ENCODE data around the gene R3HDM4.
A peak's percentile ranks its signal among the peaks of the same experiment; 100 is the strongest.
"Not testable (repeated sequence)": the region's sequence is repeated elsewhere in the genome, so short reads cannot be mapped to it uniquely, and the experiment has no call there.

Gene R3HDM4

GRCh38 chr19:913080-913748 lies at the start of gene R3HDM4:
TSS of gene R3HDM4 (minus strand) at chr19:913219. CDS start at chr19:913157, 62 bp downstream.
- no peak for TF ChIP-seq CTCF (IDR thresholded peaks at IDR 0.05; ENCODE audit: control insufficient read depth, extremely low read depth, insufficient read depth)
- no peak for DNase-seq (ENCODE audit: low read depth)
- H3K4me3 ChIP-seq (ENCODE audit: low read depth, low read length): peak within 1 kb of the TSS; percentile 77

- TF ChIP-seq CTCF (IDR thresholded peaks at IDR 0.05; ENCODE audit: control insufficient read depth, extremely low read depth, insufficient read depth): no peak
- no peak overlapping the region for H3K4me3 ChIP-seq (ENCODE audit: low read depth, low read length)
- DNase-seq (ENCODE audit: low read depth): no peak
Measured at GRCh38 chr19:961866-962620, 49.0 kb upstream of the R3HDM4 start.

- no peak overlapping the region for H3K4me3 ChIP-seq (ENCODE audit: low read depth, low read length)
- no peak for TF ChIP-seq CTCF (IDR thresholded peaks at IDR 0.05; ENCODE audit: control insufficient read depth, extremely low read depth, insufficient read depth)
- no peak for DNase-seq (ENCODE audit: low read depth)
Measured at GRCh38 chr19:960601-960938, 47.6 kb upstream of the R3HDM4 start.

GRCh38 chr19:960020-960419 lies 47.0 kb upstream of the R3HDM4 start:
- DNase-seq (ENCODE audit: low read depth): no peak
- TF ChIP-seq CTCF (IDR thresholded peaks at IDR 0.05; ENCODE audit: control insufficient read depth, extremely low read depth, insufficient read depth): no peak
- no peak overlapping the region for H3K4me3 ChIP-seq (ENCODE audit: low read depth, low read length)

GRCh38 chr19:958967-959855 lies 46.2 kb upstream of the R3HDM4 start:
- no peak for TF ChIP-seq CTCF (IDR thresholded peaks at IDR 0.05; ENCODE audit: control insufficient read depth, extremely low read depth, insufficient read depth)
- no peak for DNase-seq (ENCODE audit: low read depth)
- no peak overlapping the region for H3K4me3 ChIP-seq (ENCODE audit: low read depth, low read length)

- H3K4me3 ChIP-seq (ENCODE audit: low read depth, low read length); DNase-seq (ENCODE audit: low read depth): not testable (repeated sequence)
Measured at GRCh38 chr19:957578-957977, 44.6 kb upstream of the R3HDM4 start.
